ENCODE measurements around the gene EPN2.

- no peak for TF ChIP-seq CTCF (IDR thresholded peaks at IDR 0.05)
- no peak for TF ChIP-seq POLR2A (IDR thresholded peaks at IDR 0.05)
Observed at GRCh38 chr17:19332371-19333131, 95.4 kb downstream of the EPN2 start.

Measured in uterus (tissue), 2 donors.